Esophagus (tissue), 2 donors: ENCODE measurements around the gene HDAC11. TPM values are rescaled to one million over a fixed set of nuclear protein-coding genes. Genes with fewer than 3 reads are reported as not detected.

Source experiments
- H3K27ac ChIP-seq, 2 donors: one replicate each; pipeline ENCODE4 v1.5.1; 2013; ENCODE audit warnings: low read depth in 2 of 2, mild to moderate bottlenecking in 2 of 2, inconsistent platforms in 1 of 2, low read length in 1 of 2, moderate library complexity in 1 of 2
- H3K27me3 ChIP-seq, 2 donors: one replicate each; pipeline ENCODE4 v1.6.1; 2013; ENCODE audit warnings: low read length in 2 of 2, control low read depth in 1 of 2, mild to moderate bottlenecking in 1 of 2; ENCODE audit not compliant: insufficient read depth in 2 of 2, control insufficient read depth in 1 of 2
- H3K36me3 ChIP-seq, 2 donors: one replicate each; pipeline ENCODE4 v1.6.1; 2013; ENCODE audit warnings: low read length in 1 of 2; ENCODE audit not compliant: control insufficient read depth in 2 of 2, insufficient read depth in 2 of 2
- H3K4me1 ChIP-seq, 2 donors: one replicate each; pipeline ENCODE4 v1.6.1; 2013; ENCODE audit warnings: low read length in 1 of 2; ENCODE audit not compliant: control insufficient read depth in 2 of 2, insufficient read depth in 2 of 2
- H3K4me3 ChIP-seq, 2 donors: one replicate each; pipeline ENCODE4 v1.5.1; 2013; ENCODE audit warnings: low read length in 2 of 2, mild to moderate bottlenecking in 2 of 2, low read depth in 1 of 2, moderate library complexity in 1 of 2
- H3K9me3 ChIP-seq, 2 donors: one replicate each; pipeline ENCODE4 v1.6.1; 2013; ENCODE audit warnings: mild to moderate bottlenecking in 2 of 2, low read depth in 1 of 2, low read length in 1 of 2, moderate library complexity in 1 of 2; ENCODE audit not compliant: control insufficient read depth in 2 of 2, insufficient read depth in 1 of 2
- whole genome bisulfite sequencing, 2 donors: extraction: QIAGEN DNeasy Blood & Tissue Kit; methylation state at CpG; one replicate each; pipeline ENCODE4 v1.1.7; 2013; 5-methylcytosine and 5-hydroxymethylcytosine counted together
- polyA plus RNA-seq, 2 donors: library from polyadenylated mRNA; stranded (reverse); fragments of 200-250 nt; gene quantifications; one replicate each; pipeline ENCODE4 v1.2.3, GENCODE V29; 2013
- donor health status: healthy with polysubstance abuse.
- donor health status: Bipolar disorder and iron deficiency.

Gene HDAC11
- polyA plus RNA-seq, 2 donors = 12.9 TPM

DNA sequence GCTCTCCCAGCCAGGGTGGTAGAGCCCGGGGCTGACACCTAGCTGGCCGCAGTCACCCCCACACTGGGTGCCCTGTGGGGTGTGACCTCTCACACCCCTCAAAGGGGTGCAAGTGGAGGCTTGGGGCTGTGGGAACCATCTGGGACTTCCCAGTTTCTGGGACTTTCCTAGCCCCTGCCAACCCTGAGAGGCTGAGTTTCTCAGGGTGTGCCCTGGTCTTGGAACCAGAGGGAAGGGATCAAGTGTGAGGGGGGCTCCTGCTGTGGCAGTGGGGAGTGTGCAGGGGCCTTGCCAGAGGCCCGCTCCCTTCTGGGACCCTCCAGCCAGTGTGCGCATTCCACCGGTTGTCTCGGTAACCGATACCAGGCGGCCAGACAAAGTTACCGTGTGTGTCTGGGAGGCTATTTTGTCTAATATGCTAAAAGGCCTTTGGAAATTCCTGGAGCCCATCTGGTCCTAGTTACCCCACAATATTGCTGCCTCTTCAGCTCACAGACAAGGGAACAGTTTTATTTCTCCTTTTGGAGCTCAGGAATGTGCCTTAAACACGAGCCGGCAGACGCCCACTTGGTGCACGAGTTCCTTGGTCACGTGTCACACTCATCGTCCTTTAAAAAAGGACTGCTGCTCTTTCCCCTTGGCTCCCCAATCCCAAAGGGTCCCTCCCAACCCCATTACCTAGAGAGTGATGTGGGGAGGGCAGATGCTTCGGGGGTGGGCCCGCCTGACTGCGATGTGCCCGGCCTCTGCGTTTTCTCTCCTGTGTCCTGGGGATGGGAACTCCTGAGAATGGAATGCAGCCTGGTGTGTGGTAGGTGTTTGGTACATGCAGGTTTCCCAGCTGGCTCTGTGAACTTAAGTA lies 33.2 kb downstream of the HDAC11 start:
- Histone ChIP-seq H3K36me3 (no peaks in the 10 kb centered on the region), H3K27ac (peak overlapping the region in 1 of 2 donors; percentile 6), H3K4me1 (peaks cover 0 to 3% of the 10 kb centered on the region in 2 donors), H3K27me3 (no peaks in the 10 kb centered on the region), H3K4me3 (no peak overlapping the region), H3K9me3 (no peaks in the 10 kb centered on the region)
- WGBS, 2 donors = 53 to 70% methylated on average over 20 of the region's 20 CpGs

DNA sequence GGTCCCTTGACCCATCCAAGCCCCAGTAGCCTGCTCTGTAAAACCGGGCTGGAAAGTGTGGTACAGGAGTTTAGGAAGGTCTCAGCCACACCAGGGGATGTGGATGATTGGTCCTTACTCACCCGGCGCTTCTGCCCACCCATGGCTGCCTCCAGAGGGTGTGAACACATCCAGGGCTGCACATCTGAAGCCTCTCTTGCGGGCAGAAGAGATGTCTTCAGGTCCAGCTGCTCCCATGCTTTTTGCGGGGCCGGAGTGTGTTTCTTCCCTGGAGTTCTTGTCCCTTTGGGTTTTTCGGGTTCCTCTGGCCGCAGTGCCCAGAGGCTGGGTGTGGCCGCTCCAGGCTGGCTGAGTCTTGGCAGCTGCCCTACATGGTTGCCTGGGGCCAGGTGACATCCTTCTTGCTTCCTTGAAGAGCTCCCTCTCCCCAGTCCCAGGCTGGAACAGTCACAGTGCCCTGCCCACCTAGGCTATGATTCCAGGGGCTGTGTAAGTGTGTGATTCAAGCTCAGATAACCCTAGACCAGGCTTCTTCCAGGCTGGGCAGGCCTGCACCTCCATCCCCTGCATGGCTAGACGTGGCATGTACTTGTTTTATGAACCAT lies 33.9 kb downstream of the HDAC11 start:
- H3K9me3 ChIP-seq = no peaks in the 10 kb centered on the region
- no peak overlapping the region for H3K27ac ChIP-seq
- WGBS, 2 donors = 55 to 70% methylated on average over 10 of the region's 10 CpGs
- no peaks in the 10 kb centered on the region for H3K36me3 ChIP-seq
- H3K27me3 ChIP-seq = no peaks in the 10 kb centered on the region
- H3K4me1 ChIP-seq = peaks cover 0 to 3% of the 10 kb centered on the region in 2 donors
- H3K4me3 ChIP-seq = no peak overlapping the region

DNA sequence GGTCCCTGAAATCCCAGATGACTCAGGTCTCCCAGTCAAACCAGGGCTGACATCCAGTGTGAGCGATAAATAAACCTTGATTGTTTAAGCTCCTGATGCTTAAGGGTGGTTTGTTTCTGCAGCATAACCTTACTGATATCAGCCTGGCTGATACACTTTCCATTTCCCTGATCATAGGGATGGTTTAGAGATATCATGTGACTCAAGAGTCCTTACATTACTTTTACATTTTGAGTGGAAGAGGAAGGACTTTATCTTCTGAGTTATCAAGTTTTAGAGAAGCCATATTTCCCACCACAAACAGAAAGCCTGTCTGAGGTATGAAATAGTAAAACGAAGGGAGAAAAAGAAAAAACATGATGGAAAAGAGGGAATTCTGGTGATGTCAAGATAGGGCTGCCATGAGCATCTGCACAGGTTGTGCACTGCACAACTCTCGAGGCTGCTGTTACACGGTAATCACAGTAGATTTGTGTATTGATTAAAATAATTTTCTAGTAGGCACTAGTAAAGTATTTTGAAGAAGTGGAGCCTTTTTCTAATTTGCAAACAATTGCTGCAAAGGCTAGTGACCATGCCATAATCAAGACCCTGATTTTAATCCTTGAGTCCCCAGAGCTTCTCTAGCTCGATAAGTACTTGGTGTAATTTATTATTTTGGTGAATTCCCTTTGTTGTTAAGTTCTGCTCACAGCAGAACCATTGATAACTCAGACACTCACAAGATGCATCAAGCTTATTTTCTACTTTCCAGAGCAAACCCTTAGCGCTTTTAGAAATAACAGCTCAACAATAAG lies 34.7 kb downstream of the HDAC11 start:
- Histone ChIP-seq H3K36me3 (no peaks in the 10 kb centered on the region), H3K27ac (no peak overlapping the region), H3K9me3 (no peaks in the 10 kb centered on the region), H3K4me1 (peaks cover 0 to 3% of the 10 kb centered on the region in 2 donors), H3K4me3 (no peak overlapping the region), H3K27me3 (no peaks in the 10 kb centered on the region)
- 86 to 87% methylated on average over 6 of the region's 6 CpGs for WGBS, 2 donors

DNA sequence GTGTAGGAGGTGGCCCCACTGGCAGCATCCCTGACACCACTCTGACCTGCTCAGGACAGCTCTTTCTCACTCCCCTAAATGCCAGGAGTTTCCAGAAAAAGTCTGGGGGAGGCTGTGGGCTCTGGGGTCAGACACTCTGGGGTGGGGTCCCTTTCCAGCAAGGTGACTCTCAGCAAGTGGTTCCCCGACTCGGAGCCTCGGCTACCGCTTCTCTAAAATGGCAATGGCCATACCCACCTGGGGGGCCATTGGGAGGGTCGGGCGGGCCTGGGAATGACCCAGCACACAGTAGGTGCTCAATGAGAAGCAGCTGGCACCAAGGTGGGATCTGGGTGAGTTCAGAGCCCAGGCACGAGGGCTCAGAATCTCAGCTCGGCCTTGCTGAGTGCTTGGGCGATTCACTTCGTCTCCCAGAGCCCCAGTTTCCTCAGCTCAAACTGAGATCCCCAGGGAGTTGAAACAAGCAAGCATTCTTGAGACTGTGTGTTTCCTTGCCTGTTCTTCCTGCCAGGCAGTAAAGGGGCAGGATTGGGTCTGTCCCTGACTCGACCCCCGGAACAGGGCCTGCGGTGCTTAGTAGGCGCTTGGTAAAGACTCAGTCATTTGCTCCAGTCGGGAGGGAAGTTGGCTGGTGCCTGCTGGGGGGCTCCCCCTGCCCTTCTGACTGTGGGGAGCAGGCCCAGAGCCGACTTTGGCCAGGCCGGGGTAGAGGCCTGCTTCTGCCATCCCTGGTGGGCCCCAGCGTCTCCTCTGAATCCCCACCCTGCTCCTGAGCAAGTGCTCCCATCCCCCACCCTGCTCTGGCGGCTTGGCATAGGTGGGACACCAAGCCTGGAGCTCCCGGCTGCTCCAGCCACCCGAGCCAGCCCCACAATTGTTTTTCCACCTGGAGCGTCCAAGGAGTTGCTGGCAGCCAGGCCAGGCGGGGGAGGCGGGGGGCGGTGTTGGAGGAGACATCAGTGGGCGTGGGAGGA lies 36.0 kb downstream of the HDAC11 start:
- no peaks in the 10 kb centered on the region for H3K9me3 ChIP-seq
- no peak overlapping the region for H3K27ac ChIP-seq
- no peaks in the 10 kb centered on the region for H3K36me3 ChIP-seq

DNA sequence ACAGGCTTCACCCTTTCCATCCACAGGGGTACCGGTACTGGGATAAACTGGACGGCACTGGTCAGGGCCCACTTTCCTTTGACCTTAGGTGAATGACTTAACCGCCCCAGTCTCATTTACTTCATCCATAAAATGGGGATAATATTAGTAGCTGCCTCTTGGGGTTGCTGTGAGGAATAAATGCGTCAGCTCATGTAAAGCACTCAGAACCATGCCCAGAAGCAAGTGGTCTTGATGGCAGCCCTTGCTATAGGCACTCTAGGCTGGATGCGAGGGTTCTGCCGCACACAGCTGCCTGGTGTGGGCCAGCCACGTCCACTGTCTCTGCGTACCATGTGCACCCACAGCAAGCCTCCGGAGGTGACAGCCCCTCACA lies 36.6 kb downstream of the HDAC11 start:
- no peak overlapping the region for H3K27ac ChIP-seq
- WGBS, 2 donors = 88 to 92% methylated on average over 9 of the region's 9 CpGs

More for the DNA sequence above, 36.0 kb downstream of the HDAC11 start:
- WGBS, 2 donors = 88% methylated on average over 24 to 26 of the region's 26 CpGs
- Histone ChIP-seq H3K4me1 (peaks cover 0 to 3% of the 10 kb centered on the region in 2 donors), H3K4me3 (no peak overlapping the region), H3K27me3 (no peaks in the 10 kb centered on the region)

DNA sequence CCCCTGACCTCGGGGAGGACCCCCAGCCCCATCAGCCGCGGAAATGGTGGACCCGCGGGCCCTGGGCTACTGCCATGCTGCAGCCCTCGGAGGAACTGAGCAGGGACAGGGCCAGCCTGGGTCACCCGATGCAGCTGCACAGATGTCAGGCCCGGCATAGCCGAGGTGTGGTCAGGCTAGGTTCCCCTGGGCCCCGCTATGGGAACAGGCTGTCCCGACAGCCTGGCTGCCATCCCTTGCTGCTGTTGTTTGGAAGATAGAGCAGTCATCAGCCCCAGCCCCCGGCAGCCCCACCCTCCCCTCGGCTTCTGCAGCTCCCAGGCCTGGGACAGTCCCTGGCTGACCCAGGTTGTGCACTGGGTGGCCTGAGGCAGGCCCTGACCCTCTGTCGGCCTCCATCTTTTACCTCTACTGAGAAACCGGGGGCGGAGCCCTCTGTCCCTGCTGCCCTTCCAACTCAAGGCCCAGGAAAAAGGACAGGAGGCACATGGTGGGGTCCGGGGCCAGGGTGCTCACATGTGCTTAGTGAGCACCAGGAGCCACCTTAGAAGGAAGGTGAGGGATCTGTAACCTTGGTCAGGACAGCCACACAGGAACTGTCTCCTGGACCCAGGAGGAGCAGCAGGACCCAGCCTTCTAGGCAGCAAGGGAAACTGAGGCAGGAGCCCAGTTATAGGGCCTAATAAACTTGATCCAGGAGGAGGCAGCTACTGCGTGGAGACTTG lies 37.3 kb downstream of the HDAC11 start:
- H3K9me3 ChIP-seq = no peaks in the 10 kb centered on the region
- no peak overlapping the region for H3K27ac ChIP-seq
- H3K36me3 ChIP-seq = no peaks in the 10 kb centered on the region
- H3K4me1 ChIP-seq = peaks cover 0 to 3% of the 10 kb centered on the region in 2 donors
- H3K4me3 ChIP-seq = no peak overlapping the region
- H3K27me3 ChIP-seq = no peaks in the 10 kb centered on the region
- 77 to 78% methylated on average over 18 of the region's 18 CpGs for WGBS, 2 donors

More for the DNA sequence above, 36.6 kb downstream of the HDAC11 start:
- Histone ChIP-seq H3K27me3 (no peaks in the 10 kb centered on the region), H3K4me1 (peaks cover 0 to 3% of the 10 kb centered on the region in 2 donors), H3K9me3 (no peaks in the 10 kb centered on the region), H3K4me3 (no peak overlapping the region), H3K36me3 (no peaks in the 10 kb centered on the region)

DNA sequence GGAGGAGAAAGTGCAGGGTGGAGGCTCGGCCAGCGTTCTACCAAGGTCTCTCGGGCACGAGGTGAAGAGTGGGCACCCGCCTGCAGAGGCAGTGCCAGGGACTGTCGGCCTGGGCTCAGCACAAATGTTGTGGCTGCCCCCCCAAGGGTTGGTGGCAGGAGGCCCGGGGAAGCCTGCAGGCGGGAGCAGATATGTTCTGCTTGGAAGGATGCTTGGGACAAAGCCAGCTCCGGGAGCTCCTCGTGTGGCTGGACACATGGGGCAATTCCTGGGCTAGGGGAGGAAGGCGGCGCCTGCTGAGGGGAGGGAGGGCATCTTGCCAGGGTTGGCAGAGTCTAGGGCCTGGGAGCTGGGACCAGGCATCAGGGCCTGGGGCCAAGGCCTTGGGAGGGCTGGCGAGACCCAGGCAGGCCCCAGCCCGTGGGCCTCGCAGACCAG lies 38.4 kb downstream of the HDAC11 start:
- Histone ChIP-seq H3K27me3 (no peaks in the 10 kb centered on the region), H3K27ac (no peak overlapping the region), H3K4me3 (no peak overlapping the region), H3K4me1 (peaks cover 0 to 3% of the 10 kb centered on the region in 2 donors), H3K9me3 (no peaks in the 10 kb centered on the region), H3K36me3 (no peaks in the 10 kb centered on the region)
- WGBS, 2 donors = 39 to 50% methylated on average over 15 of the region's 15 CpGs

DNA sequence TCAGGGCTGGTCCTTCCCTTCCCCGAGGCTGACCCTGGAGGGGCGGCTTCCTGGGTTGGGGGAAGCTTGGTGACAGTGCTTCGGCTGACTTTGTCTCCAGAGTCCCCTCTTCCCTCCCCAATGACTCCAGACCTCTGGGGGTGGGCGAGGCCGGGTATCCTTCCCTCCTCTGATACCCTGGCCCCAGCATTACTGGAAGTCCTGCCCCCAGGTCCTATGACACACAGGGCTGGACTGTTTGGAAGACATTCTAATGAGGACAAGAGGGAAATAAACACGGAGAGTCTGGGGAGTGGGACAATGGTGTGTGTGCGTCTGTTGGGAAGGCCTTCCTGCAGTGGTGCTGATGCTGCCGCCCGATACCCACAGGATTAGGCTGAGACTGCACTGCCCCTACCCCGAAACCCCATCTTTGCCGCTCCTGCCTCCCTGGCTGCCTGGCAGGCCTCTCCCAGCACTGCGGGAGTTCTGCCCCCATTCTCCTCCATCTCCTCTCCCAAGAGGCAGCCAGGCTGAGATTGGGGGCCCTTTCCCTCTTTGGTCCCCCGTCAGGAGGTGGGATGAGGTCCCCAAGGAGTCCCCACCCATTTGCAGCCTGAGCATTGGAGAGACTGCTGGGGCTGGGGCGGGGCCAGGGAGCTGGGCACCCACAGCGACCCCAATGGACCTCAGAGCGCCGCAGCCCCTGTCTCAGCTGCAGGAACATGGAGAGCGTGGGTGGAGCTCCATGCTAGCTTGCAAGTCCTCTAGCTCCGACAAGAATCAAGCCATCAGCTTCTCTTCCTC lies 39.1 kb downstream of the HDAC11 start:
- Histone ChIP-seq H3K9me3 (no peaks in the 10 kb centered on the region), H3K27ac (no peak overlapping the region), H3K36me3 (no peaks in the 10 kb centered on the region), H3K4me3 (no peak overlapping the region), H3K27me3 (no peaks in the 10 kb centered on the region), H3K4me1 (no peaks in the 10 kb centered on the region)
- 79 to 89% methylated on average over 19 of the region's 19 CpGs for WGBS, 2 donors
